OCI-LY1 (cell line): ENCODE results near the gene ZNF491.

Experiments used
- H2AFZ ChIP-seq: fragments of 200-600 bp; sonication (generic), shearing (Covaris generic); 2 replicates; pipeline ENCODE4 v1.6.0; 2014; ENCODE audit warnings: antibody characterized with exemption, mild to moderate bottlenecking, low read length
- H3F3A ChIP-seq: fragments of 200-600 bp; sonication (generic), shearing (Covaris generic); 2 replicates; pipeline ENCODE4 v1.6.0; 2014; ENCODE audit warnings: mild to moderate bottlenecking, antibody characterized with exemption, low read length, moderate library complexity; ENCODE audit not compliant: insufficient read depth
- H3K27ac ChIP-seq: fragments of 200-600 bp; sonication (generic); 2 replicates; pipeline ENCODE4 v1.5.1; 2014; ENCODE audit warnings: low read length, mixed run types, mild to moderate bottlenecking, low read depth; ENCODE audit not compliant: poor library complexity, severe bottlenecking
- H3K27me3 ChIP-seq: fragments of 200-600 bp; sonication (generic); 2 replicates; pipeline ENCODE4 v1.6.0; 2014; ENCODE audit warnings: antibody characterized with exemption, mild to moderate bottlenecking, low read length, moderate library complexity; ENCODE audit not compliant: insufficient read depth
- H3K36me3 ChIP-seq: fragments of 200-600 bp; sonication (generic); 2 replicates; pipeline ENCODE4 v1.6.1; 2014; ENCODE audit warnings: mild to moderate bottlenecking, antibody characterized with exemption, low read length, moderate library complexity, mixed read lengths; ENCODE audit not compliant: insufficient read depth
- H3K4me1 ChIP-seq: fragments of 200-600 bp; sonication (generic); 2 replicates; pipeline ENCODE4 v1.5.1; 2014; ENCODE audit warnings: mild to moderate bottlenecking, low read length, moderate library complexity; ENCODE audit not compliant: insufficient read depth, severe bottlenecking
- H3K4me2 ChIP-seq: fragments of 200-600 bp; sonication (generic), shearing (Covaris generic); 2 replicates; pipeline ENCODE4 v1.6.1; 2014; ENCODE audit warnings: low read length
- H3K4me3 ChIP-seq: fragments of 200-600 bp; sonication (generic); 2 replicates; pipeline ENCODE4 v1.5.1; 2014; ENCODE audit warnings: low read length, low read depth, mild to moderate bottlenecking, mixed read lengths; ENCODE audit not compliant: poor library complexity, severe bottlenecking
- H3K79me2 ChIP-seq: fragments of 200-600 bp; shearing (Covaris generic); 2 replicates; pipeline ENCODE4 v1.6.1; 2016; ENCODE audit warnings: mixed run types, low read length, mixed read lengths; ENCODE audit not compliant: insufficient read depth
- H3K9ac ChIP-seq: fragments of 200-600 bp; sonication (generic), shearing (Covaris generic); 2 replicates; pipeline ENCODE4 v1.6.1; 2014; ENCODE audit warnings: mild to moderate bottlenecking, low read length, mixed read lengths
- H3K9me2 ChIP-seq: fragments of 200-600 bp; sonication (generic), shearing (Covaris generic); 2 replicates; pipeline ENCODE4 v1.6.1; 2014; ENCODE audit warnings: low read depth, mild to moderate bottlenecking, low read length, mixed read lengths
- H3K9me3 ChIP-seq: fragments of 200-600 bp; shearing (Covaris generic); 2 replicates; pipeline ENCODE4 v1.6.1; 2014; ENCODE audit warnings: low read length, mixed read lengths
- H4K20me1 ChIP-seq: fragments of 200-600 bp; sonication (generic), shearing (Covaris generic); 2 replicates; pipeline ENCODE4 v1.6.0; 2016; ENCODE audit warnings: mild to moderate bottlenecking, low read length; ENCODE audit not compliant: insufficient read depth
- CTCF ChIP-seq: fragments of 200-600 bp; sonication (generic), shearing (Covaris generic); IDR thresholded peaks from 2 replicates; pipeline ENCODE4 v1.5.1; 2017; ENCODE audit warnings: mild to moderate bottlenecking, antibody characterized with exemption, low read length, moderate library complexity, mixed read lengths
- EZH2 ChIP-seq: fragments of 200-600 bp; sonication (generic), shearing (Covaris generic); IDR thresholded peaks from 2 replicates; pipeline ENCODE4 v1.8.0; 2017; ENCODE audit warnings: borderline replicate concordance, mixed run types, mild to moderate bottlenecking, antibody characterized with exemption, low read length, moderate library complexity, mixed read lengths

The ZNF491 gene

GRCh38 chr19:11754663-11755062 is 43.7 kb upstream of the ZNF491 start:
- Histone ChIP-seq H3K79me2 (no peaks in the 10 kb centered on the region), H3K27me3 (no peaks in the 10 kb centered on the region), H3K4me3 (no peak overlapping the region), H3K9me3 (peaks cover 12% of the 10 kb centered on the region; the same call in 1 of the 2 replicates), H3K36me3 (no peaks in the 10 kb centered on the region), H3K27ac (no peak overlapping the region), H3K9me2 (no peaks in the 10 kb centered on the region), H2AFZ (no peak overlapping the region), H3F3A (no peaks in the 10 kb centered on the region), H3K9ac (no peak overlapping the region), H4K20me1 (no peaks in the 10 kb centered on the region), H3K4me1 (no peaks in the 10 kb centered on the region), H3K4me2 (no peak overlapping the region)
- TF ChIP-seq CTCF = no peak
- TF ChIP-seq EZH2 = no peak

GRCh38 chr19:11756965-11757364 is 41.4 kb upstream of the ZNF491 start:
- H3K36me3 ChIP-seq = no peaks in the 10 kb centered on the region
- no peaks in the 10 kb centered on the region for H3K79me2 ChIP-seq

GRCh38 chr19:11759805-11760204 is 38.5 kb upstream of the ZNF491 start:
- Histone ChIP-seq H3K4me2 (no peak overlapping the region), H3K79me2 (no peaks in the 10 kb centered on the region), H2AFZ (no peak overlapping the region)

More at GRCh38 chr19:11756965-11757364, 41.4 kb upstream of the ZNF491 start:
- TF ChIP-seq CTCF (no peak), EZH2 (no peak)
- Histone ChIP-seq H3K9me3 (peaks cover 12% of the 10 kb centered on the region; the same call in 1 of the 2 replicates), H4K20me1 (no peaks in the 10 kb centered on the region), H3K4me1 (no peaks in the 10 kb centered on the region), H3K4me2 (no peak overlapping the region), H3F3A (no peaks in the 10 kb centered on the region), H3K9me2 (no peaks in the 10 kb centered on the region), H3K4me3 (no peak overlapping the region), H2AFZ (no peak overlapping the region), H3K27ac (no peak overlapping the region), H3K9ac (no peak overlapping the region), H3K27me3 (no peaks in the 10 kb centered on the region)

More at GRCh38 chr19:11759805-11760204, 38.5 kb upstream of the ZNF491 start:
- TF ChIP-seq CTCF (no peak), EZH2 (no peak)
- Histone ChIP-seq H3K27ac (no peak overlapping the region), H3K4me1 (no peaks in the 10 kb centered on the region), H3F3A (no peaks in the 10 kb centered on the region), H4K20me1 (no peaks in the 10 kb centered on the region), H3K4me3 (no peak overlapping the region), H3K9ac (no peak overlapping the region), H3K9me3 (peaks cover 12% of the 10 kb centered on the region; the same call in 1 of the 2 replicates), H3K9me2 (no peaks in the 10 kb centered on the region), H3K36me3 (no peaks in the 10 kb centered on the region), H3K27me3 (no peaks in the 10 kb centered on the region)
